BJ (cell line): ENCODE measurements around the gene STIL. TPM values are rescaled to one million over a fixed set of nuclear protein-coding genes. Genes with fewer than 3 reads are reported as not detected.

ENCODE experiments used
- CTCF ChIA-PET: fragments of 350-600 bp; formaldehyde crosslinking; extraction: SDS; loops from one replicate; lab custom pipeline; 2021; ENCODE audit warnings: antibody characterized with exemption, inconsistent platforms; lab: Yijun Ruan, JAX
- POLR2A ChIA-PET: fragments of 300-600 bp; sonication (Branson Sonifier 250); formaldehyde crosslinking; extraction: SDS; loops from one replicate; lab custom pipeline; 2021; ENCODE audit warnings: antibody characterized with exemption; lab: Charles Lee
- DNase-seq: peaks from one replicate; pipeline ENCODE4 v3.0.0-alpha.2; 2011; ENCODE audit warnings: low read depth
- H3K27me3 ChIP-seq: 2 replicates; pipeline ENCODE4 v1.6.0; 2011; ENCODE audit warnings: low read length; ENCODE audit not compliant: control insufficient read depth, insufficient read depth
- H3K36me3 ChIP-seq: 2 replicates; pipeline ENCODE4 v1.5.1; 2011; ENCODE audit warnings: low read length; ENCODE audit not compliant: control insufficient read depth, insufficient read depth
- H3K4me3 ChIP-seq: 2 replicates; pipeline ENCODE4 v1.5.1; 2011; ENCODE audit warnings: low read depth, mild to moderate bottlenecking, control low read depth, low read length
- polyA plus RNA-seq: library from polyadenylated mRNA; depleted of rRNA; stranded (reverse); fragments of >200 nt; gene quantifications from 2 replicates; pipeline ENCODE4 v1.2.3, GENCODE V29; 2011
- TF ChIP-seq, protein P1 (sequence below): IDR thresholded peaks from 2 replicates; pipeline ENCODE4 v1.5.1; 2011; ENCODE audit warnings: low read depth, mild to moderate bottlenecking, control low read depth, inconsistent platforms, low read length, moderate library complexity; ENCODE audit not compliant: insufficient read depth

STIL gene
- polyA plus RNA-seq, 1 experiment: 6.3 TPM

DNA sequence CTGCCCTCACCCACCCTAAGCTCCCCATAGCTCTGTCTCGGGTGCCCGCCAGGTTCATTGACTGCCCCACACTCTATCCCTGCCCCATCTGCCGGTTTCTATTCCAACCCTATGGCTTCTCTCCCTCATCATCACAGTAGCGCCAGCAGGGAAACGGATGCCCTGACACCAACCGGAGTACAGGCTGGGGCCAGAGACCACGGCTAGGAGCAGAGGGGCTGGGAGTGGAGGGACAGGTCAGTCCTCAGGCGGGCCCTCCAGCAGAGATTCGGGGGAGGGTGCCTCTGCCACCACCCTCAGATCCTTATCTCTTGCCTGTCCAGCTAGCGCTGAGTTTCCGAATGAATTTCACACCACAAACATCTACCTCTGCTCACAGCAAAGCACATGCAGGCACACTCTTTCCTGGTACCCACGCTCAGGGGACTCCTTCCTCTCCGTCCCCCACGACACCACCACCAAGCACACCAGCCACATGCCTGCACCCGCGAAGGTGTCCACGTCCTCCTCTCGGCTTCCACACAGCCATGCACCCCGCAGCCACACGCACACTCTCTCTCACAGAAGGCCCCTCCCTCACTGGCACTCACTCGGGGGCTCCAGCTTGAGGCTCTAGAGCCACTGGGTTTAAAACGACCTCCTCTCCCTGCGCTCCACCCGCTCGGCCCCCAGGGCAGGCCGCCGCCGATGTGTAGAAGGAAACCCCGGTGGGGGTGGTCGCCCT, 89.1 kb downstream of the STIL start:
- peaks cover 70% of the 10 kb centered on the region for H3K27me3 ChIP-seq
- ChIA-PET POLR2A (interaction anchor here (0.7 kb wide), 1 partner anchor 11 kb away, joined by 4 read pairs; no protein-coding TSS in a partner anchor), CTCF (interaction anchor here (0.6 to 1.5 kb wide), 2 partner anchors 34 to 38 kb away, joined by 3 read pairs; no protein-coding TSS in a partner anchor)
- DNase-seq: no peak
- TF ChIP-seq, protein P1, sequence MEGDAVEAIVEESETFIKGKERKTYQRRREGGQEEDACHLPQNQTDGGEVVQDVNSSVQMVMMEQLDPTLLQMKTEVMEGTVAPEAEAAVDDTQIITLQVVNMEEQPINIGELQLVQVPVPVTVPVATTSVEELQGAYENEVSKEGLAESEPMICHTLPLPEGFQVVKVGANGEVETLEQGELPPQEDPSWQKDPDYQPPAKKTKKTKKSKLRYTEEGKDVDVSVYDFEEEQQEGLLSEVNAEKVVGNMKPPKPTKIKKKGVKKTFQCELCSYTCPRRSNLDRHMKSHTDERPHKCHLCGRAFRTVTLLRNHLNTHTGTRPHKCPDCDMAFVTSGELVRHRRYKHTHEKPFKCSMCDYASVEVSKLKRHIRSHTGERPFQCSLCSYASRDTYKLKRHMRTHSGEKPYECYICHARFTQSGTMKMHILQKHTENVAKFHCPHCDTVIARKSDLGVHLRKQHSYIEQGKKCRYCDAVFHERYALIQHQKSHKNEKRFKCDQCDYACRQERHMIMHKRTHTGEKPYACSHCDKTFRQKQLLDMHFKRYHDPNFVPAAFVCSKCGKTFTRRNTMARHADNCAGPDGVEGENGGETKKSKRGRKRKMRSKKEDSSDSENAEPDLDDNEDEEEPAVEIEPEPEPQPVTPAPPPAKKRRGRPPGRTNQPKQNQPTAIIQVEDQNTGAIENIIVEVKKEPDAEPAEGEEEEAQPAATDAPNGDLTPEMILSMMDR: no peak
- no peak overlapping the region for H3K4me3 ChIP-seq
- no peaks in the 10 kb centered on the region for H3K36me3 ChIP-seq

DNA sequence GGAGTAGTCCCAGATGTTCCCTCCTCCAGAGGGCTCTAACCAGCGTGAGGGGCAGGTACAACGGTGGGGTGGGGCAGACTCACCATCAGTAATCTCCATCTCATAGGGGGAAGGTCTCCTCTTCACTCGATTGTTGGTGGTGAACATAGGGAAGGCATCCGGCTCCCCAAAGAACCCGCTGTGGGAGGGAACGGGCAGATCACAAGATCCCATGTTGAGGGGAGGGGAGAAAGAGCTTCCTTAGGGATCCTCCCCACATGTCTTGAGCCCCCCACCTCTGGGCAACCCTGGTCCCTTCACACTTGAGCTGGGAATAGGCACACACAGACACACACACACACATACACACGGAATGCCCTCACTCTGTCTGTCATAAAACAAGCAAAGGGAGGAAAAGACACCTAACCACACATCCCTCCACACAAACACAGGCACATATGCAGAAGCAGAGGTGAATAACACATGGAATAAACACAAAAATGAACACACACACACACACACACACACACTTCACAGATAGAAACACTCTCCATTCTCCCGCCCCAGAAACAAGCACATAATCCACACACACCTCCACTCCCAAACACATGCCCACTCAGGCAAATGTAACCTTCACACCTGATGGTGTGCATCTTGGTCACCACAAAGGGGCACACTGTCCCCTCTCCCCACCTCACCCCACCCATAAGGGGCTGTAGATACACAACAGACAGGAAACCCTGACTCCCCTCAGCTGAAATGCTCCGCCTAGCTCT, 89.8 kb downstream of the STIL start:
- CTCF ChIA-PET: interaction anchor here (0.6 to 1.5 kb wide), 2 partner anchors 33 to 38 kb away, joined by 3 read pairs; no protein-coding TSS in a partner anchor
- no peak for DNase-seq
- POLR2A ChIA-PET: no interaction called here
- Histone ChIP-seq H3K36me3 (no peaks in the 10 kb centered on the region), H3K27me3 (peaks cover 63% of the 10 kb centered on the region), H3K4me3 (no peak overlapping the region)
- TF ChIP-seq, protein P1: no peak

DNA sequence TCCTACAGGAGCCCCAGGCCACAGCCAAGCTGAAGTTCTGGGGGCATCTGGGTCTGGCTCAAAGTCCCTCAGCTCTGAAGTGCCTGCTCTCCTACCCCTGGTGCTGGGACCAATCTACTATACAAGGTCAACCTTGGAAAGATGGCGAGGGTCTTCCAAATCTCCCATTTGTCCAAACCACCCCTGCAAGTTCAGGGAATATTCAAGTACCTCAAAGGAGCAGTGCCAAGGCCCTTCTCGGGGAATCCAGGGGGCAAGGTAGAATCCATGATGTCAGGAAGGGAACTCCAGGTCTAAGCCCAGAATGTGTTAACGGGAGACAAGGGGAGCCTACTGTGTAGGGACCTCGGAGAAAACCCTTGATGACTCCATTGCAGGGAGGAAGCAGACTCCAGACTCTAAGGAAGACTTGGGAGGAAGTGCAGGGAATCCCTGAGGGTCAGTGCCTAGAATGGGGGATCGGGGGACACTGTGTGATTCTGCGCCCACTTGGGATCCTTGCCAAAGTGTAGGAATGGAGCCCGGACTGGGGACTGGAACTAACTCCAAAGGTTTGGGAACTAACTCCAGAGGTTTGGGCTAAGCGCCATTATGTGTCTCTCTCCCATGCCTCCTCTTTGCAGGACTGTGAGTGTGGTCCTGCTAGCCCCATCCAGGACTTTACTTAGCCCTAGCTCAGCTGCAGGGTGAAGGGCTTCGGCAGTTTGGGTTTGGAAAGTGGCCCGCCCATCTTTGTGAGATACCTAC, 90.6 kb downstream of the STIL start:
- no peak overlapping the region for H3K4me3 ChIP-seq
- H3K27me3 ChIP-seq: peaks cover 55% of the 10 kb centered on the region
- no peak for DNase-seq
- ChIA-PET CTCF (interaction anchor here (1.5 kb wide), 1 partner anchor 39 kb away, joined by 3 read pairs; no protein-coding TSS in a partner anchor), POLR2A (no interaction called here)
- H3K36me3 ChIP-seq: no peaks in the 10 kb centered on the region
- TF ChIP-seq, protein P1: no peak

DNA sequence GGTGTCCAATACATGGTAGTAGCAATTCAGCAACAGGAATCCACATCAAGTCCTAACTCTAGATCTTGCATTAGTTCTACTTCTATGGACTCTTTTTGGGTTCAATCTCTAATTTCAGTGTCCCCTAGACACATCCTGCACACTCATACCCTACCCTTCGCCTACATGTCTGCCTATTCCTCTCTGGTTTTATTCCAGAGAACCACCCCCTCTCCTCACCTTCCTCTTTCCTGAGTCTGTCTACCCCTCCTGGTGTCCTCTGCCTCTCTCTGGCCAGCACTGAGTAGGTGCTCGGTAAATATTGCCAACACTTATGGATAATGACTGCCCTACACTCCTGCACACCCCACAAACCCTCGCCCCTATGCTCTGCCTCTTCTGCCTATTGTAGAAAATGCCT, 91.5 kb downstream of the STIL start:
- Histone ChIP-seq H3K4me3 (no peak overlapping the region), H3K27me3 (peaks cover 51% of the 10 kb centered on the region), H3K36me3 (no peaks in the 10 kb centered on the region)
- TF ChIP-seq, protein P1: no peak
- POLR2A ChIA-PET: no interaction called here
- CTCF ChIA-PET: interaction anchor here (1.0 to 1.7 kb wide), 3 partner anchors 11 to 43 kb away, joined by 3 to 6 read pairs (median 3); no protein-coding TSS in a partner anchor
- DNase-seq: no peak
